Ovary (tissue), 9 donors: ENCODE measurements around the gene GOT1. TPM values are rescaled to one million over a fixed set of nuclear protein-coding genes. Genes with fewer than 3 reads are reported as not detected.

Experiments
- DNase-seq, 5 donors: peaks; one replicate each; pipeline ENCODE4 v3.0.0-alpha.2; 2019 to 2020
- H3K27ac ChIP-seq, 2 donors: fragments of 200-600 bp; one replicate each; pipeline versions ENCODE4 v1.5.1 to v1.8.0; 2019 to 2022
- H3K27me3 ChIP-seq: fragments of 200-600 bp; one replicate; pipeline ENCODE4 v1.8.0; 2022
- H3K36me3 ChIP-seq: fragments of 200-600 bp; sonication (generic); one replicate; pipeline ENCODE4 v1.5.1; 2019
- H3K4me1 ChIP-seq: one replicate; pipeline ENCODE4 v1.8.1; 2013; ENCODE audit warnings: mild to moderate bottlenecking, moderate library complexity; ENCODE audit not compliant: insufficient read depth
- H3K4me3 ChIP-seq: fragments of 200-600 bp; sonication (generic); one replicate; pipeline ENCODE4 v1.5.1; 2017
- H3K9me3 ChIP-seq, 2 donors: fragments of 200-600 bp in 1 of 2; sonication (generic) in 1 of 2; one replicate each; pipeline versions ENCODE4 v1.5.1 to v1.8.1; 2013 to 2019; ENCODE audit warnings: mild to moderate bottlenecking in 1 of 2, moderate library complexity in 1 of 2
- EP300 ChIP-seq: sonication (generic); formaldehyde crosslinking; IDR thresholded peaks from one replicate; pipeline ENCODE4 v1.6.1; 2017; ENCODE audit warnings: antibody characterized with exemption
- POLR2A ChIP-seq: fragments of 450-650 bp; IDR thresholded peaks from one replicate; pipeline ENCODE4 v1.6.1; 2017; ENCODE audit warnings: antibody characterized with exemption, mild to moderate bottlenecking, moderate library complexity
- WGBS, 3 donors: extraction: QIAGEN DNeasy Blood & Tissue Kit in 1 of 3; methylation state at CpG; one replicate each; pipeline versions ENCODE4 v1.1.5 to v1.1.7; 2013 to 2017; 5-methylcytosine and 5-hydroxymethylcytosine counted together
- intact Hi-C, 4 donors: fragments of 100-400 bp; cut with DNase I; formaldehyde crosslinking; loops; one replicate each; pipeline versions ENCODE4 v1.11.0 to v1.15.1; 2022 to 2023
- polyA plus RNA-seq, 2 donors: library from polyadenylated mRNA; stranded (reverse); fragments of 200-250 nt in 1 of 2; fragments of 350-450 nt in 1 of 2; fragmentation: Illumina TruSeq in 1 of 2; extraction: RNeasy Lipid Tissue Mini Kit (QIAGEN cat#74804) in 1 of 2; gene quantifications; one replicate each; pipeline ENCODE4 v1.2.3, GENCODE V29; 2013 to 2014
- total RNA-seq, 7 donors: library from RNA; depleted of rRNA in 2 of 7; stranded (reverse); fragments of >200 nt in 2 of 7; fragmentation: NEBNext Ultra II Directional in 3 of 7; extraction: Animal tissue kit (Norgen Biotek cat#: 25700) in 3 of 7; gene quantifications; one replicate each; pipeline versions ENCODE4 v1.1.0 to v1.2.4, GENCODE V29; 2016 to 2023
- TF ChIP-seq, protein P1 (sequence below), 3 donors: fragments of 450-650 bp in 2 of 3; fragments of 200-600 bp in 1 of 3; IDR thresholded peaks; one replicate each; pipeline versions ENCODE4 v1.5.1 to v1.8.0; 2016 to 2022; ENCODE audit warnings: antibody characterized with exemption in 3 of 3, mild to moderate bottlenecking in 1 of 3
- donor health status: DM: no; HTN: no; CAD: no; lungs with moderate emphysema.
- donor health status: DM: no; HTN: no; CAD: no.
- donor health status: Bipolar disorder and iron deficiency.
- donor health status: DM: yes; HTN: yes; CAD: no.
- donor health status: DM: no; HTN: no; CAD: no.
- donor health status: DM: yes; HTN: yes; CAD: no.

The GOT1 gene
- total and polyA plus RNA-seq, 9 donors: 12.5 to 80.4 (median 18.2) TPM

DNA sequence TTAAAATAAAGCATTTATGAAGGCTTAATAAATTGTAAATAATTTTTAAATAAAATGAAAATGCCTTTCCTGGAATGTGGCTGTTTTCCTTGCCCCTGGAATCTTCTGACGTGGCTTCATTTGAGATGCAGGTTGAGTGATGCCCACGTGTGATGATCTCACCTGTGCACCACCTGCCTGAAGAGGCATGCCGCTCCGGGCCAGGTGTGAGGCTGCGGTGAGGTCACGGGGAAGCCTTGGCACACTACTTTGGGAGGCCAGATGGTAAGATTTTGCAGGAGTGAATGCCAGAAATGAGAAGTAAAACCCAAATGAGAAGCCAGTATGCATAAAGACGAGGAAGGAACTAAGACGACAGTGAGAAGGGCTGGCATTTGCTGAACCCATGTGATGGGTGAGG lies 36.2 kb downstream of the GOT1 start:
- H3K36me3 ChIP-seq: no peaks in the 10 kb centered on the region
- WGBS, 3 donors: 83 to 92% (median 87%) methylated on average over 8 of the region's 8 CpGs
- intact Hi-C loops: loop anchor here in 2 of 4 donors (10.0 kb wide), 2 partner anchors 221 to 321 kb away; no protein-coding TSS in a partner anchor
- no peak overlapping the region for H3K27ac ChIP-seq
- no peak overlapping the region for H3K4me3 ChIP-seq
- no peaks in the 10 kb centered on the region for H3K27me3 ChIP-seq
- no peak for DNase-seq
- TF ChIP-seq EP300 (no peak), POLR2A (no peak)
- TF ChIP-seq, protein P1, sequence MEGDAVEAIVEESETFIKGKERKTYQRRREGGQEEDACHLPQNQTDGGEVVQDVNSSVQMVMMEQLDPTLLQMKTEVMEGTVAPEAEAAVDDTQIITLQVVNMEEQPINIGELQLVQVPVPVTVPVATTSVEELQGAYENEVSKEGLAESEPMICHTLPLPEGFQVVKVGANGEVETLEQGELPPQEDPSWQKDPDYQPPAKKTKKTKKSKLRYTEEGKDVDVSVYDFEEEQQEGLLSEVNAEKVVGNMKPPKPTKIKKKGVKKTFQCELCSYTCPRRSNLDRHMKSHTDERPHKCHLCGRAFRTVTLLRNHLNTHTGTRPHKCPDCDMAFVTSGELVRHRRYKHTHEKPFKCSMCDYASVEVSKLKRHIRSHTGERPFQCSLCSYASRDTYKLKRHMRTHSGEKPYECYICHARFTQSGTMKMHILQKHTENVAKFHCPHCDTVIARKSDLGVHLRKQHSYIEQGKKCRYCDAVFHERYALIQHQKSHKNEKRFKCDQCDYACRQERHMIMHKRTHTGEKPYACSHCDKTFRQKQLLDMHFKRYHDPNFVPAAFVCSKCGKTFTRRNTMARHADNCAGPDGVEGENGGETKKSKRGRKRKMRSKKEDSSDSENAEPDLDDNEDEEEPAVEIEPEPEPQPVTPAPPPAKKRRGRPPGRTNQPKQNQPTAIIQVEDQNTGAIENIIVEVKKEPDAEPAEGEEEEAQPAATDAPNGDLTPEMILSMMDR (IDR thresholded peaks at IDR 0.05): no peak
- H3K4me1 ChIP-seq: no peaks in the 10 kb centered on the region
- H3K9me3 ChIP-seq: no peaks in the 10 kb centered on the region

GRCh38 chr10:99393683-99394082 lies 36.7 kb downstream of the GOT1 start:
- DNase-seq: no peak
- no peaks in the 10 kb centered on the region for H3K4me1 ChIP-seq
- H3K9me3 ChIP-seq: no peaks in the 10 kb centered on the region
- 90 to 92% (median 91%) methylated on average over 5 of the region's 5 CpGs for WGBS, 3 donors
- H3K36me3 ChIP-seq: no peaks in the 10 kb centered on the region
- intact Hi-C loops: loop anchor here in 2 of 4 donors (2.0 to 10.0 kb wide), 3 partner anchors 219 to 321 kb away; no protein-coding TSS in a partner anchor
- no peak overlapping the region for H3K27ac ChIP-seq
- H3K27me3 ChIP-seq: no peaks in the 10 kb centered on the region
- TF ChIP-seq, protein P1 (IDR thresholded peaks at IDR 0.05): no peak
- TF ChIP-seq POLR2A (no peak), EP300 (no peak)
- no peak overlapping the region for H3K4me3 ChIP-seq

- 57 to 67% (median 59%) methylated on average over 2 of the region's 2 CpGs for WGBS, 3 donors
- TF ChIP-seq POLR2A (no peak), EP300 (no peak)
- TF ChIP-seq, protein P1 (IDR thresholded peaks at IDR 0.05): no peak
- Histone ChIP-seq H3K9me3 (no peaks in the 10 kb centered on the region), H3K27me3 (no peaks in the 10 kb centered on the region), H3K27ac (no peak overlapping the region), H3K4me1 (no peaks in the 10 kb centered on the region), H3K36me3 (no peaks in the 10 kb centered on the region), H3K4me3 (no peak overlapping the region)
- intact Hi-C loops: loop anchor here in 2 of 4 donors (2.0 to 10.0 kb wide), 3 partner anchors 220 to 322 kb away; no protein-coding TSS in a partner anchor
- DNase-seq: no peak
Measured at GRCh38 chr10:99393036-99393435, 37.4 kb downstream of the GOT1 start.

DNA sequence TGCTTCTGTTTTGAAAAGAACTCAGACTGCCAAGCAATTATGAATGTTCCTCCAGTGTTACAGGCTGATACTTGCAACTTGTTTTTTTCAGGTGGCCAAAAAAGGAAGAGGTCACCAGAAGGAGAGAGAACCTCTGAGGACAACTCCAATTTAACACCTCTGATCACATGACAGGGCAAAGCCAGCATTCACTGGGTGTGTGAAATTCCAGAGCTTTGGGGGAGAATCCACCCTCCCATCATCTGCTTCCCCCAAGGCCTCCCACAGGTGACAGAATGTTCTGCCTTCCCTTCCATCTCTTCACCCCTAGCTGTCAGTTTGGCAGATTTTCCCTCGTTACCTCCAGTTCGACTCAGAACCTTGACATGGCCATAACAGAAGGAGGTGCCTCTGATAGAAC lies 39.1 kb downstream of the GOT1 start:
- no peaks in the 10 kb centered on the region for H3K36me3 ChIP-seq
- H3K27ac ChIP-seq: no peak overlapping the region
- no peaks in the 10 kb centered on the region for H3K4me1 ChIP-seq
- DNase-seq: no peak
- no peaks in the 10 kb centered on the region for H3K27me3 ChIP-seq
- TF ChIP-seq, protein P1 (IDR thresholded peaks at IDR 0.05): no peak
- no peak for TF ChIP-seq POLR2A
- 77 to 91% (median 80%) methylated on average over 2 of the region's 2 CpGs for WGBS, 3 donors
- intact Hi-C loops: loop anchor here in 2 of 4 donors (10.0 kb wide), 2 partner anchors 223 to 323 kb away; no protein-coding TSS in a partner anchor
- no peaks in the 10 kb centered on the region for H3K9me3 ChIP-seq
- H3K4me3 ChIP-seq: no peak overlapping the region
